ENCODE measurements around the gene PDCL2. TPM values are rescaled to one million over a fixed set of nuclear protein-coding genes. Genes with fewer than 3 reads are reported as not detected.
A peak's percentile ranks its signal among the peaks of the same experiment; 100 is the strongest.

Gene PDCL2
- polyA plus RNA-seq, 1 experiment, result not detected

DNA sequence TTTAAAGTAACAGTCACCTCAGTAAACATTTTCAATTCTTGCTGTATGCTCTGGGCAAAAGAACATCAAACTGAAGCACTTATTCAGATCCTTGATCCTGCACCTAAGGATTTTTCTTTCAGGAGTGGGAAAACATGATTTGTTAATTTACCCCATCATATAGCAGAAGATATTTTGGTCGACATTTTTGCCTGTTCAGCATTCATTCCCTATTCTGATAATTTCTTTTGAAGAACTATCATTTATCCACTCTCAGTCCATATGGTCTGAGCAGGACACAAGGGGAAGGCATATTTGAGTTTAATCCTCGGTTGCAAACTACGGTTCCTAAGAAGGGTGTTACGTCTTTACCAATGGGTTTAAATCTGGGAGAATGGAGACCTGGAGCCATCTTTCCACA is 44.1 kb downstream of the PDCL2 start:
- Histone ChIP-seq H3K27ac (ENCODE audit: low read depth, low read length) (no peak overlapping the region), H3K9me3 (ENCODE audit: control insufficient read depth, insufficient read depth, low read length) (peaks cover 4% of the 10 kb centered on the region; the same call in 1 of the 2 replicates), H3K27me3 (ENCODE audit: control insufficient read depth, insufficient read depth, low read length) (no peaks in the 10 kb centered on the region), H3K4me3 (ENCODE audit: low read depth, low read length) (peak overlapping the region; percentile 82)
- no peak for DNase-seq (ENCODE audit: low read depth, low spot score)
- TF ChIP-seq, protein P1, sequence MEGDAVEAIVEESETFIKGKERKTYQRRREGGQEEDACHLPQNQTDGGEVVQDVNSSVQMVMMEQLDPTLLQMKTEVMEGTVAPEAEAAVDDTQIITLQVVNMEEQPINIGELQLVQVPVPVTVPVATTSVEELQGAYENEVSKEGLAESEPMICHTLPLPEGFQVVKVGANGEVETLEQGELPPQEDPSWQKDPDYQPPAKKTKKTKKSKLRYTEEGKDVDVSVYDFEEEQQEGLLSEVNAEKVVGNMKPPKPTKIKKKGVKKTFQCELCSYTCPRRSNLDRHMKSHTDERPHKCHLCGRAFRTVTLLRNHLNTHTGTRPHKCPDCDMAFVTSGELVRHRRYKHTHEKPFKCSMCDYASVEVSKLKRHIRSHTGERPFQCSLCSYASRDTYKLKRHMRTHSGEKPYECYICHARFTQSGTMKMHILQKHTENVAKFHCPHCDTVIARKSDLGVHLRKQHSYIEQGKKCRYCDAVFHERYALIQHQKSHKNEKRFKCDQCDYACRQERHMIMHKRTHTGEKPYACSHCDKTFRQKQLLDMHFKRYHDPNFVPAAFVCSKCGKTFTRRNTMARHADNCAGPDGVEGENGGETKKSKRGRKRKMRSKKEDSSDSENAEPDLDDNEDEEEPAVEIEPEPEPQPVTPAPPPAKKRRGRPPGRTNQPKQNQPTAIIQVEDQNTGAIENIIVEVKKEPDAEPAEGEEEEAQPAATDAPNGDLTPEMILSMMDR (IDR thresholded peaks at IDR 0.05; ENCODE audit: low read depth, low read length), result no peak
- ChIA-PET POLR2A (no interaction called here), CTCF (no interaction called here)

DNA sequence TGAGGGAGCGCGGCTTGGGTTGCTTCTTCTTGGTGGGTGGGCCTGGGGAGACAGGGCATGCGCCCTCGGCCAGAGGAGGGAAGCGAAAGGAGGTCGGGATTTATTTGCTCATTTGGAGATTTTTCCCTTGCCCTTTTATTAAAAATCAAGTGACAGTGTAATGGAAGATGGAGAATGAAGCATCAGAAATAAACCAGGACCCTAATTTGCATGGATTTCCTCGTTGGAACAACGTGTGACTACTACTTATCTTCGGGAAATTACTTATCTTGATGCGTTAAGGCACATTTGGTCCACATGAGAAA is 44.6 kb downstream of the PDCL2 start:
- POLR2A ChIA-PET, result interaction anchor here (0.6 to 0.8 kb wide), 2 partner anchors 102 to 152 kb away, joined by 4 to 5 read pairs; partner anchors contain the start of gene TMEM165

DNA sequence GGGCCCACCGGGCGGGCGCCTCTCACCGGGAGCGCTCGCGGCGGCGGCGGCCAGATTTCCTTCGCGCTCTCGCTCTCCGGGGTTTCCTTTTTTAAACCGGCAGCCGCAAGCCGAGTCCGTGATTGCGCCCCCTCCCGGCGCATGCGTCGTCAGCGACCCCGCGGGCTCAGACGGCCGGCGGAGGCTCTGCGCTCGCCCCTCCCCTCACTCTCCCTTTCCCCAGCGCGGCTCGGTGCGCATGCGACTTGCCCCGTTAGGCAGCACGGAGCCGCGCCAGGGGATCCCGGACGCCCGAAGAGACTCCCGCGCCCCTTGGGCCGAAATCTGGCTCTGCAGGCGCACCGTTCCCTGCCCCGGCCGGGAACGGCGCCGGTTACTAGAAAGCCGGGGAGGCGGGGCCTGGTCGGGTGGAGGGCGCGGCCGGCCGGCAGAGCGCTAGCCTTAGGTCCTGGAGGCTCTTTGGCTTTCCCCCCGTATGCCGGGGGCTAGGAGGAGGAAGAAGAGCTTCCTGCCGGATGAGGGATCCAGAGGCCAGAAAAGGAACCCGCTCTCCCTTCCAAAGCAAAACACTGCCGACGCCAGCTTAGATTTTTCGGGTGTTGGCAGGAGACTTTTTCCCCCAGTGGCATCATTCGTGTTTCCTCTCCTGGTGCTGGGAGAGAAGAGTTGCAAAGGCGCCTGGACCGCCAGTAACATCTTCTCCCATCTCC is 45.1 kb downstream of the PDCL2 start, which contains the start of gene CLOCK:
CLOCK (minus strand) TSS at position 154 of the 710 bp plus-strand sequence. CDS start 64,124 bp downstream, outside the sequence.
- peak within 1 kb of the TSS; percentile 82 for H3K4me3 ChIP-seq (ENCODE audit: low read depth, low read length)
- H3K27me3 ChIP-seq (ENCODE audit: control insufficient read depth, insufficient read depth, low read length), result no peaks in the 10 kb centered on the region
- POLR2A ChIA-PET, result interaction anchor here (0.6 to 1.1 kb wide), 8 partner anchors 22 to 400 kb away, joined by 3 to 5 read pairs (median 4); partner anchors contain the start of gene TMEM165
- CTCF ChIA-PET, result interaction anchor here (0.6 to 3.1 kb wide), 16 partner anchors 16 to 936 kb away, joined by 3 to 26 read pairs (median 4); partner anchors contain the start of gene SRD5A3
- H3K27ac ChIP-seq (ENCODE audit: low read depth, low read length), result peak within 1 kb of the TSS; percentile 83
- H3K9me3 ChIP-seq (ENCODE audit: control insufficient read depth, insufficient read depth, low read length), result peaks cover 4% of the 10 kb centered on the region; the same call in 1 of the 2 replicates
- DNase-seq (ENCODE audit: low read depth, low spot score), result peak; percentile 76
- TF ChIP-seq, protein P1 (IDR thresholded peaks at IDR 0.05; ENCODE audit: low read depth, low read length), result peak; percentile 47

More for the DNA sequence above, 44.6 kb downstream of the PDCL2 start:
- CTCF ChIA-PET, result interaction anchor here (0.6 to 3.1 kb wide), 5 partner anchors 34 to 320 kb away, joined by 3 to 26 read pairs (median 4); partner anchors contain the start of gene SRD5A3
- H3K4me3 ChIP-seq (ENCODE audit: low read depth, low read length), result peak overlapping the region; percentile 82
- TF ChIP-seq, protein P1 (IDR thresholded peaks at IDR 0.05; ENCODE audit: low read depth, low read length), result no peak
- DNase-seq (ENCODE audit: low read depth, low spot score), result no peak
- peaks cover 4% of the 10 kb centered on the region; the same call in 1 of the 2 replicates for H3K9me3 ChIP-seq (ENCODE audit: control insufficient read depth, insufficient read depth, low read length)
- H3K27ac ChIP-seq (ENCODE audit: low read depth, low read length), result peak overlapping the region; percentile 83
- no peaks in the 10 kb centered on the region for H3K27me3 ChIP-seq (ENCODE audit: control insufficient read depth, insufficient read depth, low read length)

GRCh38 chr4:55546506-55546755 is 45.6 kb downstream of the PDCL2 start:
- DNase-seq (ENCODE audit: low read depth, low spot score), result no peak
- Histone ChIP-seq H3K27me3 (ENCODE audit: control insufficient read depth, insufficient read depth, low read length) (no peaks in the 10 kb centered on the region), H3K4me3 (ENCODE audit: low read depth, low read length) (peak overlapping the region; percentile 82), H3K9me3 (ENCODE audit: control insufficient read depth, insufficient read depth, low read length) (peaks cover 4% of the 10 kb centered on the region; the same call in 1 of the 2 replicates), H3K27ac (ENCODE audit: low read depth, low read length) (peak overlapping the region; percentile 83)
- ChIA-PET CTCF (interaction anchor here (0.6 to 3.1 kb wide), 16 partner anchors 8 to 937 kb away, joined by 3 to 26 read pairs (median 4); partner anchors contain the start of gene SRD5A3), POLR2A (interaction anchor here (0.6 to 1.5 kb wide), 10 partner anchors 21 to 401 kb away, joined by 3 to 11 read pairs (median 3); partner anchors contain the start of gene TMEM165)
- TF ChIP-seq, protein P1 (IDR thresholded peaks at IDR 0.05; ENCODE audit: low read depth, low read length), result no peak
